Kidney epithelial cell (primary cell): ENCODE results near the gene THSD7B. TPM values are rescaled to one million over a fixed set of nuclear protein-coding genes. Genes with fewer than 3 reads are reported as not detected.
A peak's percentile ranks its signal among the peaks of the same experiment; 100 is the strongest.

ENCODE experiments used
- DNase-seq: peaks from one replicate; pipeline ENCODE4 v3.0.0-alpha.2; 2010; ENCODE audit warnings: low read depth
- H3K27me3 ChIP-seq: 2 replicates; pipeline ENCODE4 v1.6.0; 2011; ENCODE audit warnings: low read length; ENCODE audit not compliant: control insufficient read depth, insufficient read depth
- H3K36me3 ChIP-seq: 2 replicates; pipeline ENCODE4 v1.5.1; 2011; ENCODE audit warnings: low read length; ENCODE audit not compliant: control insufficient read depth, insufficient read depth
- H3K4me3 ChIP-seq: 2 replicates; pipeline ENCODE4 v1.5.1; 2011; ENCODE audit warnings: low read depth, mild to moderate bottlenecking, control low read depth, low read length
- total RNA-seq: library from RNA; depleted of rRNA; stranded (reverse); fragments of >200 nt; gene quantifications from 2 replicates; pipeline ENCODE4 v1.2.3, GENCODE V29; 2015
- TF ChIP-seq, protein P1 (sequence below): IDR thresholded peaks from 2 replicates; pipeline ENCODE4 v1.5.1; 2011; ENCODE audit warnings: mild to moderate bottlenecking, moderate library complexity, low read length, control low read depth, inconsistent platforms; ENCODE audit not compliant: insufficient read depth, poor library complexity, severe bottlenecking

Gene THSD7B
- total RNA-seq, 1 donor from 2014 or later: 0.04 TPM

DNA sequence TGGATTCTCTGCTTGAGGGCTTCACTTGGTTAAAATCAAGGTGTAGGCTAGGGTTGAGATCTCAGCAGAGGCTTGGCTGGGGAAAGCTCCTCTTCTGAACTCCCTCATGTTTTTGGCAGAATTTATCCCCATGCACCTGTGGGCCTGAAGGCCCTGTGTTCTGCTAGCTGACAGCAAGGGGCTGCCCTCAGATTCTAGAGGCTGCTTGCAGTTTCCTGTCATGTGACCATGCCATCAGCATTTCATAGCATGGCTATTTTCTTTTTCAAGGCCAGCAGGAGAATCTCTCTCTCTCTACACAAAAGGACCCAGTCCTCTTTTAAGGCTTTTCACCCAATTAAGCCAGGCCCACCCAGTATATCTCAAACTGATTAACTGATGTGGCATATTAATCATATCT lies 684.1 kb downstream of the THSD7B start:
- TF ChIP-seq, protein P1, sequence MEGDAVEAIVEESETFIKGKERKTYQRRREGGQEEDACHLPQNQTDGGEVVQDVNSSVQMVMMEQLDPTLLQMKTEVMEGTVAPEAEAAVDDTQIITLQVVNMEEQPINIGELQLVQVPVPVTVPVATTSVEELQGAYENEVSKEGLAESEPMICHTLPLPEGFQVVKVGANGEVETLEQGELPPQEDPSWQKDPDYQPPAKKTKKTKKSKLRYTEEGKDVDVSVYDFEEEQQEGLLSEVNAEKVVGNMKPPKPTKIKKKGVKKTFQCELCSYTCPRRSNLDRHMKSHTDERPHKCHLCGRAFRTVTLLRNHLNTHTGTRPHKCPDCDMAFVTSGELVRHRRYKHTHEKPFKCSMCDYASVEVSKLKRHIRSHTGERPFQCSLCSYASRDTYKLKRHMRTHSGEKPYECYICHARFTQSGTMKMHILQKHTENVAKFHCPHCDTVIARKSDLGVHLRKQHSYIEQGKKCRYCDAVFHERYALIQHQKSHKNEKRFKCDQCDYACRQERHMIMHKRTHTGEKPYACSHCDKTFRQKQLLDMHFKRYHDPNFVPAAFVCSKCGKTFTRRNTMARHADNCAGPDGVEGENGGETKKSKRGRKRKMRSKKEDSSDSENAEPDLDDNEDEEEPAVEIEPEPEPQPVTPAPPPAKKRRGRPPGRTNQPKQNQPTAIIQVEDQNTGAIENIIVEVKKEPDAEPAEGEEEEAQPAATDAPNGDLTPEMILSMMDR: no peak
- no peak for DNase-seq
- no peaks in the 10 kb centered on the region for H3K36me3 ChIP-seq
- H3K27me3 ChIP-seq: no peaks in the 10 kb centered on the region
- H3K4me3 ChIP-seq: no peak overlapping the region

DNA sequence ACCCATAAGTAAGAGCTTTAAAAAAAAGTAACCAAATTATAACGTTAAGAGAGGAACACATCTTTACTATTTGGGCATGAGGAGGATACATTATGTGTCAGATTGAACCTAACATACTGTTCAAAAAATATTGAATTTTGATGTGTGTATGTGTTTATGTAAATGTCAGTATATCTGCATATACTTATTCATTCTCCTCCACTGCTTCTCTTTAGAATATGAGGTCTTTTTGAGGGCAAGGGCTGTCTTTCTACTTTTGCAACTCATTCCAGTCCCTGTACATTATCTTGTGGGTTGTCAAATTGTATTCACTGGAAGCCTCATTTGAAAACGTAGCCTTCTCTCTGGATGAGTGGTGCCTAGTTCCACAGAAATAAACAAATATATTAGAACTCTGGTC lies 689.5 kb downstream of the THSD7B start:
- TF ChIP-seq, protein P1: no peak
- DNase-seq: no peak
- Histone ChIP-seq H3K27me3 (no peaks in the 10 kb centered on the region), H3K36me3 (no peaks in the 10 kb centered on the region), H3K4me3 (no peak overlapping the region)

DNA sequence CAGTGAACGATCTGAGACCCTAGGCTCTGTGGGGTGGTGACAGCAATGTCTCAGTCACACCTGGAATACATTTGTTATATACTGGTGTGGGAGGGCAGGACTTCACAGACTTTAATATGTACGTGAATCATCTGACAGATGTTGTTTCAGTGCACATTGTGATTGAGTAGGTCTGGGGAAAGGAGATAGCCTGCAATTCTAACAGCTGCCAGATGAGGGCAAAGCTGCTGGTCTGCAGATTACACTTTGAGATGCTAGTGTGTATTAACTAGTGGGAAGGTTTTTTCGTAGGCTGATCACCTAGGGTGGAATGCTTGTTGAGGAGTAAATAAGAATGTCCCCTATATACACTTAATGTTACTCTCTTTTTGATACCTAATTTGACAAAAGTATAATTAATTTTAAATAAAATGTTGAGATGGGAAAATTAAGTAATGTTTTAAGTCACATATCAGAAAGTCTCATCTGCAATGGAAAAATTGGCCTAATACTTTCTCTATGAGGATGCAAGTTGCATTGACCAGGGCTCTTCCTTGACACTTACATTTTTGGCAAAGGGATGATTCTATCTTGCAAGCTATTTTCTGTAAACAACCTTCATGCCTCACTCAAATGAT lies 702.0 kb downstream of the THSD7B start:
- TF ChIP-seq, protein P1: peak; percentile 87
- no peak overlapping the region for H3K4me3 ChIP-seq
- H3K27me3 ChIP-seq: no peaks in the 10 kb centered on the region
- H3K36me3 ChIP-seq: no peaks in the 10 kb centered on the region
- DNase-seq: peak; percentile 26

DNA sequence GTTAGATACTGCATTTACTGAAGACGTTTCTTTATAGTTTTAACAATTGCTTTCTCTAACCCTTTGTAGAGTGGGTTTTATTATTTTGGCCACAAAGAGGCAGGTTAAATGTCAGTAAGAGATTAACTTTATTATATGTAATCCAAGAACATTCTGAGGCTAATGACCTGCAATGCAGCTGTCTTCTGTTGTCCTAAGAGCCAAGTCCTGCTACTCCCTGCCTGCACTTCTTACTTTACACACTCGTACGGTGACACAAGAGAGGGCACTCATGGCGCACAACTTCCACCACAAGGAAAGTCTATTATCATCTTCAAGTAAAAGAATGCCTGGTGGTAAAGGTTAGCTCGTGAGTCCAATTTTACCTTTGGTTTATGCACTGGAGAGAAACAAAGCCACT lies 727.9 kb downstream of the THSD7B start:
- Histone ChIP-seq H3K4me3 (no peak overlapping the region), H3K36me3 (no peaks in the 10 kb centered on the region), H3K27me3 (no peaks in the 10 kb centered on the region)
- TF ChIP-seq, protein P1: no peak
- no peak for DNase-seq

DNA sequence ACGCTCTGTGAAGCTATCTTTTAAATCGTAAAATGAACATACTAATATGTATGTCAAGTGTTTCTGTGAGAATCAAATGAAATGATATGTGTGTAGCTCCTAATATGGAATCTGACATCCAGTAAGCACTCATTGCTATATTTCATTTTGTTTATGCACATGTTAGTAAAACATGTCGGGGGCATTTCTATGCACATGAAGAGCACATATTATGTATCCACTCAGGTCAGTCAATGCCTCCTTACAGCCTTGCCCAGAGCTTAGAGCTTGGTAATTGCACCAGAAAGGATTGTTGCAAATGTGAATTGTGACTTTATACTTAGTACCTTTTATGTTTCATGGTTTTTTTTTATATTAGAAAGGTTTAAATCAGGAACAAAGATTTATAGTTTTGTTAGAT lies 735.3 kb downstream of the THSD7B start:
- no peak for DNase-seq
- Histone ChIP-seq H3K27me3 (no peaks in the 10 kb centered on the region), H3K36me3 (no peaks in the 10 kb centered on the region), H3K4me3 (no peak overlapping the region)
- TF ChIP-seq, protein P1: no peak

DNA sequence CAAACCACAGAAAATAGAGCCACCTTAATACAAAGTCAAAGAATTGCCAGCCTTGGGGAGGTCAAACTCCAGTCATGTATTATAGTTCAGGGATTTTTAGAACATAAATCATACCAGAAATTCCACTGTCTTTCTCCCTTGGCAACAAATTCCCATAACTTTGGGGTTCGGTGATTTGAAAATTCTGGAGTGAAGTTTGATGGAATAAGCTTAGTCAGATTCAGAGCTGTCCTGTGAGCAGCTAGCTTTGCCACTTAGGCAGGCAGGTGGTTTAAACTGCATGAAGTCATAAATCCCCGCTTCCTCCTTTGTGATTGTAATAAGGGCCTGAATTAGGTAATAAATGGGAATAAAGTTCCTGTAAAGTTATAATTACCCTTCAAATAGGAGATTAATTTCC lies 741.9 kb downstream of the THSD7B start:
- H3K36me3 ChIP-seq: no peaks in the 10 kb centered on the region
- H3K4me3 ChIP-seq: no peak overlapping the region
- TF ChIP-seq, protein P1: no peak
- no peak for DNase-seq
- H3K27me3 ChIP-seq: no peaks in the 10 kb centered on the region
